ENCODE results near the gene ATP8B1.

Gene ATP8B1

GRCh38 chr18:57843386-57843785, 40.3 kb upstream of the ATP8B1 start:
- TF ChIP-seq MYC (IDR thresholded peaks at IDR 0.05; ENCODE audit: low read depth, low read length) (no peak), MAX (IDR thresholded peaks at IDR 0.05; ENCODE audit: low read depth, low read length) (no peak), CTCF (IDR thresholded peaks at IDR 0.05; ENCODE audit: low read depth, low read length) (no peak), POLR2A (IDR thresholded peaks at IDR 0.05; ENCODE audit: extremely low read depth, insufficient read length) (no peak)
- H3K4me3 ChIP-seq (ENCODE audit: low read depth, low read length), result no peak overlapping the region
- no peak for DNase-seq (ENCODE audit: low read depth)

GRCh38 chr18:57841568-57841967, 38.5 kb upstream of the ATP8B1 start:
- H3K4me3 ChIP-seq (ENCODE audit: low read depth, low read length), result no peak overlapping the region
- TF ChIP-seq MAX (IDR thresholded peaks at IDR 0.05; ENCODE audit: low read depth, low read length), result no peak
- no peak for TF ChIP-seq CTCF (IDR thresholded peaks at IDR 0.05; ENCODE audit: low read depth, low read length)
- TF ChIP-seq POLR2A (IDR thresholded peaks at IDR 0.05; ENCODE audit: extremely low read depth, insufficient read length), result no peak
- TF ChIP-seq MYC (IDR thresholded peaks at IDR 0.05; ENCODE audit: low read depth, low read length), result no peak
- DNase-seq (ENCODE audit: low read depth), result no peak

GRCh38 chr18:57839942-57840381, 36.8 kb upstream of the ATP8B1 start:
- TF ChIP-seq MAX (IDR thresholded peaks at IDR 0.05; ENCODE audit: low read depth, low read length), result no peak
- TF ChIP-seq MYC (IDR thresholded peaks at IDR 0.05; ENCODE audit: low read depth, low read length), result no peak
- TF ChIP-seq CTCF (IDR thresholded peaks at IDR 0.05; ENCODE audit: low read depth, low read length), result no peak
- no peak for TF ChIP-seq POLR2A (IDR thresholded peaks at IDR 0.05; ENCODE audit: extremely low read depth, insufficient read length)
- DNase-seq (ENCODE audit: low read depth), result no peak
- no peak overlapping the region for H3K4me3 ChIP-seq (ENCODE audit: low read depth, low read length)

- no peak for DNase-seq (ENCODE audit: low read depth)
- no peak for TF ChIP-seq MYC (IDR thresholded peaks at IDR 0.05; ENCODE audit: low read depth, low read length)
- TF ChIP-seq POLR2A (IDR thresholded peaks at IDR 0.05; ENCODE audit: extremely low read depth, insufficient read length), result no peak
- TF ChIP-seq MAX (IDR thresholded peaks at IDR 0.05; ENCODE audit: low read depth, low read length), result no peak
- no peak for TF ChIP-seq CTCF (IDR thresholded peaks at IDR 0.05; ENCODE audit: low read depth, low read length)
- H3K4me3 ChIP-seq (ENCODE audit: low read depth, low read length), result no peak overlapping the region
These were observed 34.9 kb upstream of the ATP8B1 start for GRCh38 chr18:57837917-57838548.

GRCh38 chr18:57836557-57836956, 33.4 kb upstream of the ATP8B1 start:
- no peak overlapping the region for H3K4me3 ChIP-seq (ENCODE audit: low read depth, low read length)
- DNase-seq (ENCODE audit: low read depth), result no peak
- TF ChIP-seq CTCF (IDR thresholded peaks at IDR 0.05; ENCODE audit: low read depth, low read length) (no peak), POLR2A (IDR thresholded peaks at IDR 0.05; ENCODE audit: extremely low read depth, insufficient read length) (no peak), MYC (IDR thresholded peaks at IDR 0.05; ENCODE audit: low read depth, low read length) (no peak), MAX (IDR thresholded peaks at IDR 0.05; ENCODE audit: low read depth, low read length) (no peak)

Measured in NB4 (cell line).